Ovary (tissue), 3 donors: ENCODE data around the gene MYRIP.

ENCODE experiments used
- POLR2A ChIP-seq: fragments of 450-650 bp; IDR thresholded peaks from one replicate; pipeline ENCODE4 v1.6.1; 2017; ENCODE audit warnings: antibody characterized with exemption, mild to moderate bottlenecking, moderate library complexity
- TF ChIP-seq, protein P1 (sequence below), 3 donors: fragments of 450-650 bp in 2 of 3; fragments of 200-600 bp in 1 of 3; IDR thresholded peaks; one replicate each; pipeline versions ENCODE4 v1.5.1 to v1.8.0; 2016 to 2022; ENCODE audit warnings: antibody characterized with exemption in 3 of 3, mild to moderate bottlenecking in 1 of 3
- donor health status: DM: no; HTN: no; CAD: no.

DNA sequence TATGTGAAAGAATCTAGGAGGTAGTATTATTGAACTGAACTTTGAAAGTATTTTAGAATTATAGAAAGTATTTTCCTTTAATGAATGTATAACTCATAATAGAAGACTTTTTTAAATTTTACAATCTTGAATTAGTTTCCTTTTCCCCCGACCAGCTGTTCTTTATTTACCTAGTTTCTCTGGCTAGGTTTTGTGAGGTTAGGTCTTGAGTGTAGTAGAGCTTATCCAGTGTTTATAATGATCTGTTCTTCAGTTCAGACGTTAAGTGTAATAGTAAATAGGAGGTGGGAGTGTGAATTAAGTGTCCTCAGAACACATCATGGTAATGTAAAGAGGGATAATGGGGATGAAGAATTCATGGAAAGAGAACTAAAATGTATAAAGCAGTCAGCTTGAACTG, 93.8 kb downstream of the MYRIP start:
- TF ChIP-seq, protein P1, sequence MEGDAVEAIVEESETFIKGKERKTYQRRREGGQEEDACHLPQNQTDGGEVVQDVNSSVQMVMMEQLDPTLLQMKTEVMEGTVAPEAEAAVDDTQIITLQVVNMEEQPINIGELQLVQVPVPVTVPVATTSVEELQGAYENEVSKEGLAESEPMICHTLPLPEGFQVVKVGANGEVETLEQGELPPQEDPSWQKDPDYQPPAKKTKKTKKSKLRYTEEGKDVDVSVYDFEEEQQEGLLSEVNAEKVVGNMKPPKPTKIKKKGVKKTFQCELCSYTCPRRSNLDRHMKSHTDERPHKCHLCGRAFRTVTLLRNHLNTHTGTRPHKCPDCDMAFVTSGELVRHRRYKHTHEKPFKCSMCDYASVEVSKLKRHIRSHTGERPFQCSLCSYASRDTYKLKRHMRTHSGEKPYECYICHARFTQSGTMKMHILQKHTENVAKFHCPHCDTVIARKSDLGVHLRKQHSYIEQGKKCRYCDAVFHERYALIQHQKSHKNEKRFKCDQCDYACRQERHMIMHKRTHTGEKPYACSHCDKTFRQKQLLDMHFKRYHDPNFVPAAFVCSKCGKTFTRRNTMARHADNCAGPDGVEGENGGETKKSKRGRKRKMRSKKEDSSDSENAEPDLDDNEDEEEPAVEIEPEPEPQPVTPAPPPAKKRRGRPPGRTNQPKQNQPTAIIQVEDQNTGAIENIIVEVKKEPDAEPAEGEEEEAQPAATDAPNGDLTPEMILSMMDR (IDR thresholded peaks at IDR 0.05): no peak
- TF ChIP-seq POLR2A: no peak
